GM12864 (cell line): ENCODE measurements around the gene SLC17A2.
A peak's percentile ranks its signal among the peaks of the same experiment; 100 is the strongest.

Source experiments
- DNase-seq: peaks from one replicate; pipeline ENCODE4 v3.0.0-alpha.2; 2011; ENCODE audit warnings: low read depth
- H3K4me3 ChIP-seq: 2 replicates; pipeline ENCODE4 v1.5.1; 2011; ENCODE audit warnings: mild to moderate bottlenecking, low read depth, low read length, control low read depth
- CTCF ChIP-seq: IDR thresholded peaks from 2 replicates; pipeline ENCODE4 v1.5.1; 2011; ENCODE audit warnings: low read depth, mild to moderate bottlenecking, moderate library complexity, low read length, control low read depth, inconsistent platforms; ENCODE audit errors: missing control alignments

The SLC17A2 gene

DNA sequence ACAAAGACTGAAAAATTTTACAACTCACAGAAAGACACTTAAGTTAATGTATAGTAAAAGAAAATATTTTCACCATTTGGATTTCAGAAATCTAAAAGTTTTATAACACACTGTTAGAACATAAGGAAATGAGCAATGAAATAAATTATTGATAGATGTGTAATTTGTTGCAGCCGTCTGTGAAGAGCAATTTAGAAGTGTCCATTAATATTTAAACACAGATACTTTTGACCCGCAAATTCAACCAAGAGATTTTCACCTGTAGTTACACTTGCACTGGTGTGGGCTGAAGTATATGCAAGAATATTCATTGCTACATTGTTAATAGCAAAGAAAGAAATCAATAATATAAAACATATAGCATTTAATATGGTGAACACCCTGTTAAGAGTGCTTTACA lies 41.9 kb downstream of the SLC17A2 start:
- H3K4me3 ChIP-seq = no peak overlapping the region
- DNase-seq = no peak
- TF ChIP-seq CTCF = no peak

DNA sequence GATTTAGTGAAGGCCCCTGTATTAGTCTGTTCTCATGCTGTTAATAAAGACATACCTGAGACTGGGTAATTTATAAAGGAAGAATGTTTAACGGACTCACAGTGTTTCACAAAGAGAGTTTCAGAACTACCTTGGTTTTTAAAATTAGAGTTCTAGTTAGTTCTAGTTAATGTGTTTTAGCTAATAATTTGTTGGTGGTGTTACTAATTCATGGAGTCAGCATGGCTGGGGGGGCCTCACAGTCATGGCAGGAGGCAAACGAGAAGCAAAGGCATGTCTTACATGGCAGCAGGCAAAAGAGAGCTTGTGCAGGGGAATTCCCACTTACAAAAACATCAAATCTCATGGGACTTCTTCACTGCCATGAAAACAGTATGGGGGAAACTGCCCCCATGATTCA lies 44.4 kb downstream of the SLC17A2 start:
- TF ChIP-seq CTCF = no peak
- no peak overlapping the region for H3K4me3 ChIP-seq
- DNase-seq = no peak

GRCh38 chr6:25883991-25884390 lies 46.5 kb downstream of the SLC17A2 start:
- no peak overlapping the region for H3K4me3 ChIP-seq
- TF ChIP-seq CTCF = no peak
- DNase-seq = no peak

DNA sequence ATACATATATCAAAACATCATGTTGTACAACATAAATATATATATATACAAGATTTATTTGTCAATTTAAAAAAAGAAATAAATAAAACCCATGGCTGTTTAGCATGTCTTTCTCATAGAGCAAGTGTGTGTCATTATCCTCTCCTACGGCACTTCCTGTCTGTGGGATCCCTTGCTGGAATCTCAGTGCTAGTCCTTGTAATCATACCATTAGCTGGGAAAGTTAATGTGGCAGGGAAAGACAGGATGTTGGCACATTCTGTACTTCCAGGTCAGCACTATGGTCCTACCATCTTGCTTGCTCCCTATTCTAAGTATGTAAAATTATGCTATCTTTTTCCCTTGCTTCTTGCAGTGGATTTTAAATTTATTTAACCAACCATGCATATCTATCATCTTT lies 47.0 kb downstream of the SLC17A2 start:
- no peak for TF ChIP-seq CTCF
- H3K4me3 ChIP-seq = no peak overlapping the region
- no peak for DNase-seq

GRCh38 chr6:25882051-25882496 lies 48.4 kb downstream of the SLC17A2 start:
- no peak for DNase-seq
- peak; percentile 22 for TF ChIP-seq CTCF
- H3K4me3 ChIP-seq = peak overlapping the region; percentile 23

- no peak overlapping the region for H3K4me3 ChIP-seq
- DNase-seq = no peak
- TF ChIP-seq CTCF = no peak
Observed at GRCh38 chr6:25880601-25881000, 49.9 kb downstream of the SLC17A2 start.

- DNase-seq = no peak
- no peak for TF ChIP-seq CTCF
- no peak overlapping the region for H3K4me3 ChIP-seq
Observed at GRCh38 chr6:25878721-25879322, 51.7 kb downstream of the SLC17A2 start.
